Measurements from ENCODE around the gene DCUN1D2. TPM values are rescaled to one million over a fixed set of nuclear protein-coding genes. Genes with fewer than 3 reads are reported as not detected.
"Not testable (repeated sequence)": the region's sequence is repeated elsewhere in the genome, so short reads cannot be mapped to it uniquely, and the experiment has no call there.

The DCUN1D2 gene
- polyA plus RNA-seq, 10 donors, result 11.4 to 20.5 (median 15.5) TPM

DNA sequence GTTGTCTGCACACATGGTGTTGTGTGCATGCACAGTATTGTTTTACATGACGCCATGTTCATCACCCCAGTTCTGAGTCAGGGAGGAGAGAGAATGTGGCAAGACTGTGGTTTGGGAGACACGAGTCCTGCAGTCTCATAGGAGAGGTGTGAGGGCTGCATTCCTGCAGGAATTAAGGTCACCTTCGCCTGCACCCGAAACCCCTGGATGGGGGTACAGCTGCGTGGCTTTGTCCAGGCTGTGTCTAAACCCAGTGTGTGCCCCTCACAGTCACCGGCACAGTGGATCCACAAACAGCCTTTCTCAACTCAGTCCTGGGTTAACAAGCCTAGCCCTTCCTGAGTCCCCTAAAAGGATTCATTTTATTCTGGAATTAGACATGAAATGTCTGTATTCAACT, 42.9 kb downstream of the DCUN1D2 start:
- no peak for DNase-seq

- DNase-seq, result no peak
Observed at GRCh38 chr13:113446488-113446854, 44.0 kb downstream of the DCUN1D2 start.

DNA sequence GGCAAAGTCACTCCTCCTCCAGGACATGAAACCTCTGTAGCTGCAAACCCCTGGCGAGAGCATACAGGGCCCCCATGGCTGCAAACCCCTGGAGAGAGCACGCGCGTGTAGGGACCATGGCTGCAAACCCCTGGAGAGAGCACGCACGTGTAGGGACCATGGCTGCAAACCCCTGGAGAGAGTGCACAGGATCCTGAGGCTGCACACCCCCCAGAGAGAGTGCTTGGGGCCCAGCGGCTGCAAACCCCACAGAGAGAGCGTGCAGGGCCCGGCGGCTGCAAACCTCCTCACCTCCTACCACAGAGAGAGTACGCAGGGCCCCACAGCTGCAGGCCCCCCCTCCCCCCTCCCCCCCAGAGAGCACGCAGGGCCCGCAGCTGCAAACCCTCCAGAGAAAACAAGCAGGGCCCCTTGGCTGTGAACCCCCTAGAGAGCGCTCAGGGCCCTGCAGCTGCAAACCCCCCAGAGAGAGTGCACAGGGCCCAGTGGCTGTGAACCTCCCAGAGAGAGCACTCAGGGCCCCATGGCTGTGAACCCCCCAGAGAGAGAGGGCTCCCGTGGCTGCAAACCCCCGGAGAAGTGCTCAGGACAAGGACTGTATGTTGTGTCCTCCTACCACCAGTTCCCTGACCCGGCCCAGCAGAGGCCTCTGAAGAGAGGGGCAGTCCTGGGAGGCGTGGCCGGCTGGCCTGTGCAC, 44.6 kb downstream of the DCUN1D2 start:
- DNase-seq, result no peak

- no peak for DNase-seq
Observed at GRCh38 chr13:113443991-113444390, 46.5 kb downstream of the DCUN1D2 start.

- DNase-seq, result no peak
Observed at GRCh38 chr13:113442985-113443362, 47.5 kb downstream of the DCUN1D2 start.

DNA sequence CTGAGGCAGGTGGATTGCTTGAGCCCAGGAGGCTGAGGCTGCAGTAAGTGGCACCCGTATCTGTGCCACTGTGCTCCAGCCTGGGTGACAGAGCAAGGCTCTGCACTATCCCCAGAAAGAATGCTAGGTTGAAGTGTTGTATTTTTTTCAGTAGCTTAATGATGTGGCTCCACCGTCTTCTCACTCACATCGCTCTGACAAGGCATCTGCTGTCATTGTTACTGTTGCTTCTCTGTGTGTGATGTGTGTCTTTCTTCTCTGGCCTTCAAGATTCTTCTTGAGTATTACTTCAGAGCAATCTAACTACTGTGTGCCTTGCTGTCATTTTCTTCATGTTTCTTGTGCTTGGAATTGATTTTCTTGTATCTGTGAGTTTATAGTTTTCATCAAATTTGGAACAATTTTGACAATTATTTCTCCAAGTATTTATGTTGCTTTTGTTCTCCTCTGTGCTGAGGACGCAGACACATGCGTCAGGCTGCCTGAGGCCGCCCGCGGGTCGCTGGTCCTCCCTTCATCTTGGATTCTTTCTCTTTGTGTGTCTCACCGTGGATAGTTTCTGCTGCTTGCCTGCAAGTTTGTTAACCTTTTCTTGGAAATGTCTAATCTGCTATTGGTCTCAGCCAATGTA, 48.0 kb downstream of the DCUN1D2 start:
- DNase-seq, result no peak

DNA sequence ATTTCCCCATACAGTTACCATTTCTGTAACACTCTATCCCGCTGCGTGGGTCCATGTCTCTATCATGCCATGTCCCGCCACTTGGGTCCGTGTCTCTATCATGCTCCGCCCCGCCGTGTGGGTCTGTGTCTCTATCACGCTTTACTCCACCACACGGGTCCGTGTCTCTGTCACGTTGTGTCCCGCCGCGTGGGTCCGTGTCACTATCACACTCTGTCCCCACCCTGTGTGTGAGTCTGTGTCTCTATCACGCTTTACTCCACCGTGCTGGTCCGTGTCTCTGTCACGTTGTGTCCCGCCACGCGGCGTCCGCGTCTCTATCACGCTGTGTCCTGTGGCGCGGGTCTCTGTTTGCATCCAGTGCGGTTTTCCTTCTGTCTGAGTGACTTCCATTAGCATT, 48.9 kb downstream of the DCUN1D2 start:
- no peak for DNase-seq

GRCh38 chr13:113437408-113438010, 53.0 kb downstream of the DCUN1D2 start:
- no peak for DNase-seq

GRCh38 chr13:113436866-113437265, 53.6 kb downstream of the DCUN1D2 start:
- not testable (repeated sequence) for DNase-seq

DNA sequence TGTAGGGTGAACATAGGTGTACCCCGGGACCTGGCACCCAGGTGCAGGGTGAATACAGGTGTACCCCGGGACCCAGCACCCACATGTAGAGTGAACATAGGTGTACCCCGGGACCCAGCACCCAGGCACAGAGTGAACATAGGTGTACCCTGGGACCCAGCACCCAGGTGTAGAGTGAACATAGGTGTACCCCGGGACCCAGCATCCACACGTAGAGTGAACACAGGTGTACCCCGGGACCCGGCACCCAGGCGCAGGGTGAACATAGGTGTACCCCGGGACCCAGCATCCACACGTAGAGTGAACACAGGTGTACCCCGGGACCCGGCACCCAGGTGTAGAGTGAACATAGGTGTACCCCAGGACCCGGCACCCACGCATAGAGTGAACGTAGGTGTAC, 54.6 kb downstream of the DCUN1D2 start:
- DNase-seq, result not testable (repeated sequence)

GRCh38 chr13:113433391-113433916, 57.1 kb downstream of the DCUN1D2 start:
- no peak for DNase-seq

- no peak for DNase-seq
Observed at GRCh38 chr13:113432506-113433270, 57.8 kb downstream of the DCUN1D2 start.

- no peak for DNase-seq
Observed at GRCh38 chr13:113431171-113431570, 59.3 kb downstream of the DCUN1D2 start.

DNA sequence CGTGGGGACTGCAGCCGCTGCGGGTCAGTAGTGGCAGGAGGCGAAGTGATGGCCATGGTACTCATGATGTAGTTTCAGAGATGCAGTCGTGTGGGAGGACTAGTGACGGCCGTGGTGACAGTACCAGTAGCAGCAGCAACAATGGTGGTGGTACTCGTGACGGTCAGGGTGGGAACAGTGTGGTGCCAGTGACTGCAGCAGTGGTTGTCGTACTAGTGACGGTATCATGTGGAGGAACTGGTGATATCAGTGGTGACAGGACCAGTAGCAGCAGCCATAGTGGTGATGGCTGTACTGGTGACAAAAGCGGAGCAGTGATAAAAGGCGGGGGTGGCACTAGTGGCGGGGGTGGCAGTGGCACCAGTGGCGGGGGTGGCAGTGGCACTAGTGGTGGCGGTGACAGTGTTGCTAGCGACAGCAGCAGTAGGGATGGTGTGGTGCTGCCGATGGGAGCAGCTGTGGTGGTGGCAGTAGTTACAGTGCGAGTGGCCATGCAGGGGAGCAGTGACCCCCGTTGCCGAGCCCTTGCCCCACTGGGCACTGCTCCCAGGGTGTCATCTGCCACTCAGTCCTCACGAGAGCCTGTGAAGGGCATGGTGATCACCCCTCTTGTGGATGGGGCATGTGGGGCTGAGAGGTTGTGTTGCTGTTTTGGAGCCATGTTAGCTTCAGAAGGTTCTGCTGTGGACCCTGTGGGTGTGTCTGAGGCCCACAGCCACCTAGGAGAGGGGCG, 60.0 kb downstream of the DCUN1D2 start:
- no peak for DNase-seq

DNA sequence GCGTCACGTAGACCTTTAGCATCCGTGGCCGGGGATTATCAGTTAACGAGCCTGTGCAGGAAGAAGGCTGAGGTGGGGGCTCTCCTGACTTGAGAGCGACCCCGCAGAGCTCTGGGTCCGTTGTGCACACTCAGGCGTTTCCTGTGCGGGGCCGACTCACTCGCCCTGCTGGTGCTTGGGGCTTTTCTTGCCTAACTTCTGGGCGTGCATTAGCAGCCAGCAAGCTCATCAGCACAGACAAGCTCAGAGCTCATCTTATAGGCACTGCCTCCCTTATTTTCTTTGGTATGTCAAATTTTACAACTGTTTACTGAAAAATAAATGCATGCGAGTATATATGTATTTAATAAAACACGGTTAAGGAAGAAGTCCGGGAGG, 60.9 kb downstream of the DCUN1D2 start:
- DNase-seq, result no peak

GRCh38 chr13:113428871-113429607, 61.5 kb downstream of the DCUN1D2 start:
- DNase-seq, result no peak

DNA sequence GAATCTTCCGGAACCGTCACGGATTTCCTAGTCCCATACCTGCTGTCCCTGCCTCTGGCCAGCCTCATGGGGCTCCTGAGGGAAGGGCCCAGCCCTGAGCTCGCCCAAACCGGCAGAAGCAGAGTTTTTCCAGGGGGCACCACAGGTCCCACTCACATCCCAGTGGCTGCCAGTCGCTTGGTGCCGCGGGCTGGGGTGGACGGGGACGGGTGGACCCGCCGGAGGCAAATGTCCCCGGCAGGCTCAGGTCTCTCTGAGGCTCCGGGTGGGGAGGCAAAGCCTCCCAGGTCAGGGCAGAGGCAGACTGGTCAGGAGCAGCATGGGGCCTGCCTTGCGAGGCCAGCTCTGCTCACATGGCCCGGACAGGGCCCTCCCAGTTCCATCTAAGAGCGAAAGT, 62.0 kb downstream of the DCUN1D2 start:
- no peak for DNase-seq

DNA sequence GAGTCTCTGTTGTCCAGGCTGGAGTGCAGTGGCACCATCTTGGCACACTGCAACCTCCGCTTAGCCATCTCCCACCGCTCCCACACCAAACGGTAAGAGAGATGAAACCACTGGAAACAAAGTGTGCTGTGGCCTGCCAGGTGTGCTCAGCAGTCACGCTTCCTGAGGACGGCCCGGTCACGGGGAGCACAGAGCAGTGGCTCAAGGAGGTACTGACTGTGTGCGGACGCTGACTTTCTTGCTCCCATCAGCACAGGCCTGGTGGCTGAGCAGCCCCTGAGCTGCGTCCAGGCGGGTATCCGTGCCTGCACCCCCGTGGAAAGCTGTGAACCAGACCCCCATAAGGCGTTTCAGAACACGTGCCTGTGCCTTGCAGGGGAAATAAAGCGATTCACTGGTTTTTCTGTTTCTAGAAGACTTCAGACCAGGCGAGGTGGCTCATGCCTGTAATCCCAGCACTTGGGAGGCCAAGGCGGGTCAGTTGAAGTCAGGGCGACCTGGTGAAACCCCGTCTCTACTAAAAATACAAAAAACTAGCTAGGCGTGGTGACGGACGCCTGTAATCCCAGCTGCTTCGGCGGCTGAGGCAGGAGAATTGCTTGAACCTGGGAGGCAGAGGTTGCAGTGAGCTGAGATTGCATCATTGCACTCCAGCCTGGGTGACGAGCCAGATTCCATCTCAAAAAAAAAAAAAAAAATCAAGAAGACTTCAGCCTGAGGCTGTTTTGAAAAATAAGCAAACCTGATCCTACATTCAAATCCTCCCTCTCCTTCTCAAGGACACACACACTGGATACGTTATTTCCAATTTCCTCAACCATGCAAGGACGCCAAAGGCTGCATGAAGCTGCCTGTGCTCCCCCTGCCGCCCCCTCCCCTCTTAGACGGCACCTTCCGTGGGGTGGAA, 62.7 kb downstream of the DCUN1D2 start:
- DNase-seq, result no peak

- no peak for DNase-seq
Observed at GRCh38 chr13:113426591-113426986, 63.9 kb downstream of the DCUN1D2 start.
